Activated CD8-positive, alpha-beta memory T cell treated with anti-CD3 and anti-CD28 coated beads, Interleukin-2, amount 50 U/mL, for 1 hour (primary cell): Measurements from ENCODE around the gene HIP1R.
"Not testable (repeated sequence)": the region's sequence is repeated elsewhere in the genome, so short reads cannot be mapped to it uniquely, and the experiment has no call there.

ENCODE experiments used
- DNase-seq: peaks from one replicate; pipeline ENCODE4 v3.0.0-alpha.2; 2020; ENCODE audit errors: extremely low read depth

HIP1R gene, protein sequence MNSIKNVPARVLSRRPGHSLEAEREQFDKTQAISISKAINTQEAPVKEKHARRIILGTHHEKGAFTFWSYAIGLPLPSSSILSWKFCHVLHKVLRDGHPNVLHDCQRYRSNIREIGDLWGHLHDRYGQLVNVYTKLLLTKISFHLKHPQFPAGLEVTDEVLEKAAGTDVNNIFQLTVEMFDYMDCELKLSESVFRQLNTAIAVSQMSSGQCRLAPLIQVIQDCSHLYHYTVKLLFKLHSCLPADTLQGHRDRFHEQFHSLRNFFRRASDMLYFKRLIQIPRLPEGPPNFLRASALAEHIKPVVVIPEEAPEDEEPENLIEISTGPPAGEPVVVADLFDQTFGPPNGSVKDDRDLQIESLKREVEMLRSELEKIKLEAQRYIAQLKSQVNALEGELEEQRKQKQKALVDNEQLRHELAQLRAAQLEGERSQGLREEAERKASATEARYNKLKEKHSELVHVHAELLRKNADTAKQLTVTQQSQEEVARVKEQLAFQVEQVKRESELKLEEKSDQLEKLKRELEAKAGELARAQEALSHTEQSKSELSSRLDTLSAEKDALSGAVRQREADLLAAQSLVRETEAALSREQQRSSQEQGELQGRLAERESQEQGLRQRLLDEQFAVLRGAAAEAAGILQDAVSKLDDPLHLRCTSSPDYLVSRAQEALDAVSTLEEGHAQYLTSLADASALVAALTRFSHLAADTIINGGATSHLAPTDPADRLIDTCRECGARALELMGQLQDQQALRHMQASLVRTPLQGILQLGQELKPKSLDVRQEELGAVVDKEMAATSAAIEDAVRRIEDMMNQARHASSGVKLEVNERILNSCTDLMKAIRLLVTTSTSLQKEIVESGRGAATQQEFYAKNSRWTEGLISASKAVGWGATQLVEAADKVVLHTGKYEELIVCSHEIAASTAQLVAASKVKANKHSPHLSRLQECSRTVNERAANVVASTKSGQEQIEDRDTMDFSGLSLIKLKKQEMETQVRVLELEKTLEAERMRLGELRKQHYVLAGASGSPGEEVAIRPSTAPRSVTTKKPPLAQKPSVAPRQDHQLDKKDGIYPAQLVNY

DNA sequence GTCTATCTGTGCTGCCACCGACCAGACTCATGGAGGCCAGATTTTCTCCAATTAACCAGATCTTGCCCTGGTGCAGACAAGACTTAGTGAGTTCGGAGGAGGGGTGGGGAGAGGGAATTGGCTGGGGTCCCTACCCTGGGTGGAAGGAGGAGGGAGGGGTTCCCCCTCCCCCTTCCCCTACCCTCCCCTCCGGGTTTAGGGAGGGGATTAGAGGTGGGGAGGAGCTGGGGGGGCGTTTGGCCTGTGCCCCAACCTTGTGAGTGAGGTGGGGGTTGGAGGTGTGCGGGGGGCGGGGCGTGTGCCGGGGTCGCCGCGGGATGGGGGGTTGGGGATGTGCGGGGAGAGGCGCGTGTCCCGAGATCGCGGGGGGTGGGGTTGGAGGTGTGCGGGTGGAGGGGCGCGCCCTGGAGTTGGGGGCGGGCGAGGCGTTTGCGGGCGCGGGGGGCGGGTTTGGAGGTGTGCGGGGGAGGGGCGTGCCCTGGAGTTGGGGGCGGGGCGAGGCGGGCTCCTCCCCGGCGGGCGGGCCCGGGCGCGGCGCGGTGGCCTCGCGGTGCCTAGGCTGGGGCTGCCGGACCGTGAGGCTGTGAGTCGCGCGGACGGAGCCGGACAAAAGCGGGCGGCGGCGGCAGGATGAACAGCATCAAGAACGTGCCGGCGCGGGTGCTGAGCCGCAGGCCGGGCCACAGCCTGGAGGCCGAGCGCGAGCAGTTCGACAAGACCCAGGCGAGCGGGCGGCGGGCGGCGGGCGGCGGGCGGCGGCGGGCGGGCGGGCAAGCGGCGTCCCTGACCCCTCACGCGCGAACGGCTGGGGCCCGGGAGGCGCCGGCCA lies at the start of gene HIP1R:
HIP1R (plus strand) TSS at position 537 of the 829 bp plus-strand sequence; CDS start at position 631, 94 bp downstream.
- no peak for DNase-seq

DNA sequence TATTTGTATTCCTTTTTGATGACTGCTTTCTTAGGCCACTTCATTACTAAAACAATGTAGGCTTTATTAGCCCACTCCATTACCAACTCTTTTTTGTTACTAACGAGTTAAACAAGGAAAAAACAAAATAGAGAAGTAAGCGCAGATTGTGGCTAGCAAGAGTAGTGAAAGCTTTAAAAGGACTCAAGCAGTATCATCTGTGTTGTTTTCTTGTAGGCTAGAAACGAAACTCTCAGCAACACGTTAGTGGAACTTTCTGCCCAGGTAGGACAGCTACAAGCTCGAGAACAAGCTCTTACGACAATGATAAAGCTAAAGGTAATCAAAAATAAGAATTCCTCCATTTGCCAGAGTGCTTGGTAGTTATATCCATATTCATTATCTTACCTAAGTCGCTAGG lies 49.8 kb upstream of the HIP1R start:
- no peak for DNase-seq

DNA sequence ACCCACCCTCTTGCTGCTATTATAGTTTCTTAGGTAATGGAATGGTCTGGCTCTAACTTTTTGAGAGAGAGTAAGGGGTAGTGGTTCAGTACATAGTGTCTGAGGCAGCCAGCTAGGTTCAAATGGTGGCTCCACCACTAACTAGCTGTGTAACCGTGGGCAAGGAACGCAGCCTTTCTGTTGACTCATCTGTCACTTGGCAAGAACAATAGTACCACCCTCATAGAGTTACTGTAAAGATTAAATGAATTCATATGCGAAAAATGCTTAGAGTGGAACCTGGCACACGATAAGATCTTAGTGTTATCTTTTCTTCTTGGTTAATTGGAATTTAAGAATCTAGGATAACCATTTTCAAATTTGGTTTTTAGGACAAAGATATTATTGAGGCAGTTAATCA lies 46.9 kb upstream of the HIP1R start:
- no peak for DNase-seq

DNA sequence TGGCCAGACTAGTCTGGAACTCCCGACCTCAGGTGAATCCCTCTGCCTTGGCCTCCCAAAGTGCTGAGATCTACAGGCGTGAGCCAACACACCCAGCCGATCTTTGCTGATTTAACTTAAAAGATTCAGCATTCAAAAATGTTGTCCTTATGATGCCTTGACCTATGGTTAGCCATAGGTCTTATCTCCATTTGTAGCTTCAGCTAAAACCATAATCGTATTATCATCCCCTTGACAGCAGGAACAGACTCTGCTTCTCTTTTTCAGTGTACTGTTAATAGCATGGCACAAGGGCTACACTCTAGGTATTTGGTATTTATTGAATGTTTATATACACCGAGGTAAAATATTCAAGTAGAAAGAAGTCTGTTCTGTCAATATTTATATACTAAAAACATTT lies 45.6 kb upstream of the HIP1R start:
- no peak for DNase-seq

DNA sequence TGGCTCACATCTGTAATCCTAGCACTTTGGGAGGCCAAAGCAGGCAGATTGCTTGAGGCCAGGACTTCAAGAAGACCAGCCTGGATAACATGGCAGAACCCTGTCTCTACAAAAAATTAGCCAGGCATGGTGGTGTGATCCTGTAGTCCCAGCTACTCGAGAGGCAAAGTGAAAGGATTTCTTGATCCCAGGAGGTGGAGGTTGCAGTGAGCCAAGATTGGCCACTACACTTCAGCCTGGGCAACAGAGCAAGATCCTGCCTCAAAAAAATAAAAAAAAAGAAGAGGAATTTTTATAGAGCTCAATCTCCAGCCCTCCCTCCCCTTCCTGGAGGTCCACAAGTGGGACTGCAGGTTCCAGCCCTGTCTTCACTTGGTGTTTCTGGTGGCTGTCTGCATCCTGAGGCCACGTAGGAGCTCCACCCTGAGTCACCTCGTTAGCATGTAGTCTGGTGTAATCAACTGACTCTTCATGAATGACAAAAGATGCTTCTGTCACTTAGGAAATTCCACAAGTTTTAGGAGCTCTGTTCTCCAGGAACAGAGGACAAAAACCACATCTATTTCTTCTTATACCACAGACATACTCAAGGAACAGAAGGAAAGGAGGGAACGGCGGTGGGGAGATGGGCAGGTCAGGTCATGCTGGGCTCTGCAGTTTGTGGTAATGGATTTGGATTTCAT lies 44.7 kb upstream of the HIP1R start:
- DNase-seq = no peak

DNA sequence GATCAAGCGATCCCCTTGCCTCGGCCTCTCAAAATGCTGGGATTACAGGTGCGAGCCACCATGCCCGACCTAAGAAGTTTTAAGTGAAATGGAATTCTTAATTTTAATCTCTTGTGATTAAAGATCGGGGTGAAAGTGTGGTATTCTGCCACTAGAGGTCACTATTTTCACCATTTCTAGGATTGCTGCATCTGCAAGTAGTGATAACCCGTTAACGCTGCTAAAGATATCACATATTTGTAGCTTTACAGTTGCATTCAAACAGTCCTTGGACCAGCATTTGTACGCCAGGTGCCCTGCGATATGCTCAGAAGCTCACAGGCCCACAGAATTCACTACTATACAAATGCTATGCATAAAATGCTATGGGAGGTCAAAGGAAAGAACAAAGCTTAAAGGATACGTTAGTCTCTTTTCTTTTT lies 41.6 kb upstream of the HIP1R start:
- DNase-seq = no peak

DNA sequence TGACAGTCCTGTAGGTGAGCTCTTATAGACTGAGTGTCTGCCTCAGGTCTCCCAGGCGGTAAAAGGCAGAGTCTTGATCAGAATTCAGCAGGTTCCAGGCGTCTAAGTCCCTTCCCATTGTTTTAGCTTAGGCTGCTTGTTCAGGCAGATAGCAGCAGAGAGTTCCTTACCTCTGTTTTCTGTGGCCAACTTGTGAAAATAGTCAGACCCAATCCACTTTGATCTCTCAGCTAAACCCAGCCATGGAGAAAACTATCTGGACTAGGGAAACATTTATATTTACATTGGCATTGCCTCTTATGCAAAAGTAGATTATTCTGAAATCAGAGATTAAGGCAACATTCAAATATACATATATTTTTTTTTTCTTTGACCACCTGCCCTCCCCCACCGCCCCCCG lies 39.5 kb upstream of the HIP1R start:
- DNase-seq = no peak

DNA sequence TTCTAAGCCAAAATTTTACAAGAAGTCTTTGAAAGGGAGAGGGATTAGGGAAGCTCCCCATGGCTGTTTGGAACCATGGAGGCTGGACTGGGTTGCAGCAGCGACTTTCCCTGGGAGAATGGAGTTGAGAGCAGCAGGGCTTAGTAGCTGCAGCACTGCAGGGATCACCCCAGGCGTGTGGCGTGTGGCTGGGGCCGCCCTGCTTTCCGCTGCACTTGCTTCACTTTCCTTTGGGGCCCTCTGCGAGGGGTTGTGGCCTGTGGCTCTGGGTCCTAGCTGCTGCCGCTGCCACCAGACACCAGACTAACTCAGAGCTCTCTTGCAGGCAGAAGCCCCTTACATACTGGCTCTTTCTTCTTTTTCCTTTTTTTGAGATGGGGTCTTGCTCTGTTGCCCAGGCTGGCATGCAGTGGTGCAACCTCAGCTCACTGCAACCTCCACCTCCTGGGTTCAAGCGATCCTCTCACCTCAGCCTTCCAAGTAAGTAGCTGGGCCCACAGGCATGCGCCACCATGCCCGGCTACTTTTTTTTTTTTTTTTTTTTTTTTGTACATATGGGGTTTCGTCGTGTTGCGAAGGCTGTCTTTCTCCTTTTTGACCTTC lies 35.5 kb upstream of the HIP1R start:
- DNase-seq = no peak

DNA sequence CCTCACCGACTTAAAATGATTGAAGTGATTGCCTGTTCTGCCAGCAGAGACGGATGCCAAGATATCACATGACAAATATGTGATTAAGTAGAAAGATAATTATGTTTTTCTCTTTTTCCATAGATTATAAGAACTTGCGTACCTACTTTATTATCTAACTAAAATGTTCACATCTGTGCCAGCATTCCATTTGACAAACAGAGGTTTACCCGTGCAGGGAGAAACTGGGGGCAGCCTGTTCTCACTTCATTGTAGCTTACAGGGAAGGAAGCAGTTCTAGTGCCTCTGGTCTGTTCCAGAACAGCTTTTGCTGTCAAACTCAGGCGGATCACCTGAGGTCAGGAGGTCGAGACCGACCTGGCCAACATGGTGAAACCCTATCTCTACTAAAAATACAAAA lies 31.3 kb upstream of the HIP1R start:
- no peak for DNase-seq

DNA sequence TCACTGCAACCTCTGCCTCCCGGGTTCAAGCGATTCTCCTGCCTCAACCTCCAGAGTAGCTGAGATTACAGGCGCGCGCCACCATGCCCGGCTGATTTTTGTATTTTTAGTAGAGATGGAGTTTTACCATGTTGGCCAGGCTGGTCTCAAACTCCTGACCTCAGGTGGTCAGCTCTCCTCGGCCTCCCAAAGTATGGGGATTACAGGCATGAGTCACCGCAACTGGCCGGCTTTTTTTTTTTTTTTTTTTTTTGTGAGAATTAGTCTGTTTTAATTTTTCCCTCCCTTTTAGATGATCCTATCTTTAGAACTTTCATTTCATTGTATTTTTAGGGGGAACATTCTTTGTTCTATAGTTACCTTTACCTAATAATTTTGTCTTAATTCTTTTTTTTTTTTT lies 30.3 kb upstream of the HIP1R start:
- not testable (repeated sequence) for DNase-seq

DNA sequence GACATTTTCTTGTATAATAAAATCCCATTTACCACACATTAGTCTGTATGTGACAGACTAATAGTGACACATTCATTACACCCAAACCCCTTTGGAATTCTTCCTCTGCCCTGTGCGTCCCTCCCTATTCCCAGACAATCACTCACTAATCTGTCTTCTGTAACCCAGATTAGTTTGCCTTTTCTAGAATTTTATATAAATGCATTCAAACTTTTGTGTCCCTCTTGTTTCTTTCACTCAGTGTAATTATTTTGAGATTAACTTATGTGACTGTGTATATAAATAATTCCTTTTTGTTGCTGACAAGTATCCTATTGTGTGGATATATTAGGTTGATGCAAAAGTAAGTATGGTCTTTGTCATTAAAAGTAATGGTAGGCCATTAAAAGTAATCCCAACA lies 27.6 kb upstream of the HIP1R start:
- no peak for DNase-seq

DNA sequence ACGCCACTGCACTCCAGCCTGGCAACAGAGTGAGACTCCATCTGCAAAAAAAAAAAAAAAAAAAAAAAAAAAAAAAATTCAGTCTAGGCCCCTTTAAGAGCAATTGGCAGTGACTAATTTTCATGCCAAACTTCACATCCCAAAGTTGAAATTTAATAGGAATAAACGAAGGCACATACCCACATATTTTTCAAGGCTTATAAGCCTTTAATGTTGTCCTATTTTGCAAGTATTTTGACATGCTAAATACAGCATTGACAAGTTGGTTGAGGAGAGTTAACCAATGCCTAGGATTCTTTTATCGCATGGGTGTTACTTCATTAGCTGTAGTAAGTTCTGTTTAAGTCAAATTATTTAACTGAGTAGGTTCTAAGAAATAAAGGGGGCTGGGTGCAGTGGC lies 23.5 kb upstream of the HIP1R start:
- no peak for DNase-seq

DNA sequence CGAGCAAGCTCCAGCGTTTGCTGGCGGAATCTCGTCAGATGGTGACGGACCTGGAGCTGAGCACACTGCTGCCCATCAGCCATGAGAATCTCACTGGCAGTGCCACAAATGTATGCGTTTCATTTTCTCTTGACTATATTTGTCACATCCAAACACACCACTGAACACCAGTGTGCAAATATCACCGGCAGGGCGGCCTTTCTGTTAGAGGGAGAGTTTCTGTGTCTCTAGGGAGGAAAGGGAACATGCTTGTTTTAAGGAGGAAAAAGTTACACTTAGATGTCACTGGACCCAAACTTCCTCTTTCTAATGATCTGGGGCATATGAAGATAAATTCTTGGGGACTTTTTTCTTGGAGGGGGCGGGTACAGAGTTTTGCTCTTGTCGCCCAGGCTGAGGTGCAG lies 21.9 kb upstream of the HIP1R start:
- no peak for DNase-seq

DNA sequence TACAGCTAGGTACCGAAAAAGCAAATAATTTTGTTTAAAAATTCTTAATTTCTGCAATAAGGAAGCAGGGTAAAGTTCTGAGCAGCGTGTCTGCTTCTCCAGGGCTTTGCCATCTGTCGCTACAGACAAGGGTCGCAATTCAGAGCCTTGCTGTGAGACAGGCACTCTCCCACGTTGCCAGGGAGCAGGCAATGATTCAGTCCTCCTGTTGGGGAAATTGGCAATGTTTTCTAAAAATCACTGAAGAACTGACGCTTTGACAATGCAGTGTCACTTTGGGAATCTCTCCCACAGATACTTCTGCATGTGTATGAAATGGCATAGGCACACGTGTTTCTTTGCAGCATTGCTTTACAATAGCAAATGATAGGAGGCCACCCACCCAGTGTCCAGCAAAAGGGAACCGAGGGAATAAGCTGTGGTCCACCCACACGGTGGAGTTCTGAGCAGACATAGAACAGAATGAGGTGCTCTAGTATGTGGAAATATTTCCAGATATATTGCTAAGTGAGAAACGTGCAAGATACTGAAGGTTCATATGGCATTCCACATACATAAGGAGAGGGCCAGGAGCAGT lies 16.0 kb upstream of the HIP1R start:
- DNase-seq = no peak

DNA sequence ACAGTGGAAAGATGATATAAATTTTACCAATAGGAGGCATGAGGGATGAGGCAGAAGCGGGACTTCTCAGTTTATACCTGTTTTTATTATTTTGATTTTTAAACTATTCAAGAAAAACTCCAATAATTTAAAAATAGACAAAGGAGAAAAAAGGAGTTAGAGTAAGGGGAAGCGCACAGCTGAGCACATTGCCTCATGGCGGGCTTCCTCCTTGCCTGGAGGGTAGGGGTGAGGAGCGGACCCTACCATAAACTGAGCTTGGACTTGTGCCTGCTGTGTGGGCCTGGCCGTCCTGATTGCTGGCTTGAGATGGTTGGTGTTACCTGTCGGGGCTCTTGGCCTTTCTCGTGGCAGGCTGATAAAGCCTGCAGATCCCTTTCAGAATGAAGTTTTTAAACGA lies 15.1 kb upstream of the HIP1R start:
- DNase-seq = no peak

DNA sequence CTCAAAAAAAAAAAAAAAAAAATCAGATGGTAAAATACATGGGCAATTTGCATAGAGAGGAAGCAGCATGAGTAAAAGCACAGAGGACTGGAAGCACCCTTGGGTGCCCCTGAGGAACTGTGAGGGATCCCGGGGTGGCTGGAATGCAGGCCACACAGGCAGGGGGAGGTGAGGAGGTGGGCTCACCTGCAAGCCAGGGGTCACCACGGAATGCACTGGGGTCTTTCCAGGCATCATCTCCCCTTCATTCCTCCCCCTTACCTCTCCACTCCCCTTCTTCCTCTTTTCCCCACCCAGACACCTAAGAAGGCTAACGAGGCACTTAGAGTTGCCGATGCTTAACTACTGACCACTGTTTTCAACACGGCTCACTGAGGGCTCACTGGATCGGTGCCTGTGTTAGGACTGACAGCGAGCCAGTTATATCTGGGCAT lies 14.4 kb upstream of the HIP1R start:
- no peak for DNase-seq

DNA sequence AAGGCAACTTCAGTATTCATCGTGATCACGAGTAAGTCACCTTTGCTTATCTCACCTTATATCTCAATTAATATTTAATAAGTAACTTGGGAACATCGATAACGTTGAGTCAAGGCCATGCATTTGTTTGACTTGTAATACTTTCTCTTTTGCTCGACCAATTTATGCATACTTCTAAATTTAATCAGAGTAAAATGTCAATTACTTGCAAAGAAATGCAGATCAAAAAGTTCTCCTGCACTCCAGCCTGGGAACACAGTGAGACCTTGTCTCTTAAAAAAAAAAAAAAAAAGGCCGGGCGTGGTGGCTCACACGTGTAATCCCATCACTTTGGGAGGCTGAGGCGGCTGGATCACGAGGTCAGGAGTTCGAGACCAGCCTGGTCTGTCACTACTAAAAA lies 11.8 kb upstream of the HIP1R start:
- no peak for DNase-seq

DNA sequence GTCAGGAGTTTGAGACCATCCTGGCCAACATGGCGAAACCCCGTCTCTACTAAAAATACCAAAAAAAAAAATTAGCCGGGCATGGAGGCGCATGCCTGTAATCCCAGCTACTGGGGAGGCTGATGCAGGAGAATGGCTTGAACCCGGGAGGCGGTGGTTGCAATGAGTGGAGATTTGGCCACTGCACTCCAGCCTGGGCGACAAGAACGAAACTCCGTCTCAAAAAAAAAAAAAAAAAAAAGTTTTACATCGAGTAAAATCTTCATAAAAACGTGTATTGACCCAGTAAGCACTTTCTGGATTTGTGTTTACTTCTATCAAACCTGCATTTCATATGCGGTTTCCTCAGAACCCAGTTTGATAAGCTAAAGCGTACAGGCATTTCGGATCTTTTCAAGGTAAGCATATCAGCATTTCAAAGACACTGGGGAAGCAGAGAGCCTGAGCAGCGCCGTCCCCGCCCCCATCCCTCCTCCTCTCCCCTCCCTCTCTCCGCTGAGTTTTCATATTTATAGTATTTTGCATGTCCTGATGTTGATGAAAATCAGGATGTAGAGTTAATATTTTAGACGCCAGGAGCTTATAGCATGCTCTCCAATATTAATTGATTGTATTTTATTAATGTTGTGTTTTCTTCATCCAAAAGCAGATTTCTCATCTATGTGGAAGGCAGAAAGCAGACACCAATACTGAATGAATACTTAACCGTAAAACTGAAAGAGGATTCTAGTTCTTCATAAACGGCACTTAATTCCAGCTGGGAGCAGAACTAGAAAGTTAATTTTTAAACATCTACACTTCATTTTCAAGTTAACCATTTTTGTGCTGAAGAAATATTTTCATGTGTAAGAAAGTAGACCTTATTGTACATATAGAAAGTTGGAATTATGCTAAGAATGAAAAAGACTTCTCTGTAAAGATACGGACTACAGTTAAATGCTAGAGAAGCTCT lies 9.2 kb upstream of the HIP1R start:
- no peak for DNase-seq

DNA sequence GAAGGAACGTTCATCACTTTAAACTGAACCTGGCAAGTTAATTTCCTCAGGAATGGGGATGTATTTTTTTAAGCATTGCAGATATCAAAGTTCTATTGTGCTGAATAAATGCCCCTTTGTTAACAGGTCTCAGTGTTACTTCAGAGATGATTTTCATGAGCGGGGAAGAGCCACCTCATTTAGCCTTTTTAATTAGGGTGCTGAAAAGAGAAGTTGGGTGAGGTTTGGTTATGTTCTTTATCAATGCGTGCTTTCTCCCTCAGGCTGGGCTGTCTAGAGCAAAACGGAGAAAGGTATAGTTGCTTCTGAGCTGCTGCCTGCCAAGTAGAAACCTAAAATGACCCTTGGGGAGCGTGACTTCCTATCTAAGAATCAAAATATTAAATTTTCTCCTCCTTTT lies 8.0 kb upstream of the HIP1R start:
- no peak for DNase-seq
